Epithelial cell of esophagus (primary cell): Measurements from ENCODE around the gene DCANP1.
A peak's percentile ranks its signal among the peaks of the same experiment; 100 is the strongest.

Experiments
- DNase-seq: peaks from one replicate; pipeline ENCODE4 v3.0.0; 2010; ENCODE audit warnings: low read depth
- H3K4me3 ChIP-seq: 2 replicates; pipeline ENCODE4 v1.5.1; 2011; ENCODE audit warnings: mild to moderate bottlenecking, low read length, control low read depth
- CTCF ChIP-seq: IDR thresholded peaks from 2 replicates; pipeline ENCODE4 v1.5.1; 2011; ENCODE audit warnings: low read depth, mild to moderate bottlenecking, low read length, control low read depth, inconsistent platforms; ENCODE audit not compliant: insufficient read depth; ENCODE audit errors: missing control alignments

The DCANP1 gene

GRCh38 chr5:135490245-135491037, 43.3 kb upstream of the DCANP1 start:
- H3K4me3 ChIP-seq: no peak overlapping the region
- no peak for DNase-seq
- no peak for TF ChIP-seq CTCF

- no peak for DNase-seq
- H3K4me3 ChIP-seq: no peak overlapping the region
Observed at GRCh38 chr5:135489466-135490244, 42.5 kb upstream of the DCANP1 start.

GRCh38 chr5:135488727-135489465, 41.7 kb upstream of the DCANP1 start:
- TF ChIP-seq CTCF: no peak
- peak; percentile 43 for DNase-seq
- H3K4me3 ChIP-seq: no peak overlapping the region

More at GRCh38 chr5:135489466-135490244, 42.5 kb upstream of the DCANP1 start:
- no peak for TF ChIP-seq CTCF

GRCh38 chr5:135487839-135488514, 40.8 kb upstream of the DCANP1 start:
- no peak overlapping the region for H3K4me3 ChIP-seq
- no peak for TF ChIP-seq CTCF
- DNase-seq: no peak

GRCh38 chr5:135487037-135487395, 39.9 kb upstream of the DCANP1 start:
- no peak for TF ChIP-seq CTCF
- DNase-seq: no peak
- no peak overlapping the region for H3K4me3 ChIP-seq
